OCI-LY3 (cell line): ENCODE data around the gene CREB3L2.

ENCODE experiments used
- EZH2phosphoT487 ChIP-seq: fragments of 200-600 bp; shearing (Covaris generic); IDR thresholded peaks from 2 replicates; pipeline ENCODE4 v1.6.1; 2018; ENCODE audit warnings: antibody characterized with exemption, mixed run types, low read depth
- TF ChIP-seq, protein P1 (sequence below): fragments of 200-600, 300-600 bp; sonication (generic); IDR thresholded peaks from 2 replicates; pipeline ENCODE4 v1.5.1; 2014; ENCODE audit warnings: antibody characterized with exemption, low read length, low read depth

DNA sequence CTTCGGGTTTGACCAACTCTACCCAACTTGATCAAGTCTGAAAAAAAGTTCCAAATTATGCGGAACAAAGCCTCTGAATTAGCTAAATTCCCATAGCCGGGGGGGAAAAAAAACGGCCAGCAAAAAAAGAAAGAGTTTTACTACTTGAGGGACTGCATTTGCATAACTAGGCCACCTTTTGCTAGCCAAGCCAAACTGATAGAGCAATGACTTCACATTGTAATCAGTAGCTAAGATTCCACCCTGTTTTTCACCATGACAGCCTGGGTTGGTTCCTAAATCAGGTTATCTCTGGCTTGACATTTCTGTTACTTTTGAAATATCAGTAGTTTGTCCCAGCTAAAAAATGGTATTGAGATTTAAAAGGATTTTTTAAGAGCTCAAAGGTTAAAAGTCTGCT lies 31.4 kb upstream of the CREB3L2 start:
- TF ChIP-seq, protein P1, sequence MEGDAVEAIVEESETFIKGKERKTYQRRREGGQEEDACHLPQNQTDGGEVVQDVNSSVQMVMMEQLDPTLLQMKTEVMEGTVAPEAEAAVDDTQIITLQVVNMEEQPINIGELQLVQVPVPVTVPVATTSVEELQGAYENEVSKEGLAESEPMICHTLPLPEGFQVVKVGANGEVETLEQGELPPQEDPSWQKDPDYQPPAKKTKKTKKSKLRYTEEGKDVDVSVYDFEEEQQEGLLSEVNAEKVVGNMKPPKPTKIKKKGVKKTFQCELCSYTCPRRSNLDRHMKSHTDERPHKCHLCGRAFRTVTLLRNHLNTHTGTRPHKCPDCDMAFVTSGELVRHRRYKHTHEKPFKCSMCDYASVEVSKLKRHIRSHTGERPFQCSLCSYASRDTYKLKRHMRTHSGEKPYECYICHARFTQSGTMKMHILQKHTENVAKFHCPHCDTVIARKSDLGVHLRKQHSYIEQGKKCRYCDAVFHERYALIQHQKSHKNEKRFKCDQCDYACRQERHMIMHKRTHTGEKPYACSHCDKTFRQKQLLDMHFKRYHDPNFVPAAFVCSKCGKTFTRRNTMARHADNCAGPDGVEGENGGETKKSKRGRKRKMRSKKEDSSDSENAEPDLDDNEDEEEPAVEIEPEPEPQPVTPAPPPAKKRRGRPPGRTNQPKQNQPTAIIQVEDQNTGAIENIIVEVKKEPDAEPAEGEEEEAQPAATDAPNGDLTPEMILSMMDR: no peak
- TF ChIP-seq EZH2phosphoT487: no peak
